ENCODE measurements around the gene ARHGAP6.
"Not testable (repeated sequence)": the region's sequence is repeated elsewhere in the genome, so short reads cannot be mapped to it uniquely, and the experiment has no call there.

The ARHGAP6 gene

DNA sequence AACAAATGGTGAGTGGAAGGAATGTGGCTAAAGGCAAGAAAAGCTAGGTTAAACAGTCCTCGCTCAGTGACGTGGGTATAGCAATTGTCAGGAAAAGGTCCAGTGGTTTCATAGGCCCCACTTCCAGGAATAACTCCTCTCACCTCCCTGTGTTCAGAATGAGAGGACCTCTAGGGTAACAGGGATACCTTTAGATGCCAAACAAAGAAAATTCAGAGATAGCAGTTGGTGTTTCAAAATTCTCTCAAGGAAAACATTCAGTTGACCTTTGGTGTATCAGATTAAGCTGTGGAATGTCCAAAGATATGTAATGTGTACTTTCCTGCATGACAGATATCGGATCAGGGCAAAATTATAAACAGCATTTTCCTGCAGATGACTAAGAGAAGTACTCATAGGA is 155.9 kb downstream of the ARHGAP6 start:
- no peak for DNase-seq

- DNase-seq = no peak
Observed at GRCh38 chrX:11504234-11504633, 161.5 kb downstream of the ARHGAP6 start.

GRCh38 chrX:11499076-11500044 is 166.4 kb downstream of the ARHGAP6 start:
- no peak for DNase-seq

GRCh38 chrX:11491375-11491774 is 174.3 kb downstream of the ARHGAP6 start:
- not testable (repeated sequence) for DNase-seq

GRCh38 chrX:11484290-11484689 is 181.4 kb downstream of the ARHGAP6 start:
- no peak for DNase-seq

- no peak for DNase-seq
Observed at GRCh38 chrX:11481035-11481434, 184.7 kb downstream of the ARHGAP6 start.

- DNase-seq = no peak
Observed at GRCh38 chrX:11480626-11481025, 185.1 kb downstream of the ARHGAP6 start.

GRCh38 chrX:11478911-11479310 is 186.8 kb downstream of the ARHGAP6 start:
- no peak for DNase-seq

DNA sequence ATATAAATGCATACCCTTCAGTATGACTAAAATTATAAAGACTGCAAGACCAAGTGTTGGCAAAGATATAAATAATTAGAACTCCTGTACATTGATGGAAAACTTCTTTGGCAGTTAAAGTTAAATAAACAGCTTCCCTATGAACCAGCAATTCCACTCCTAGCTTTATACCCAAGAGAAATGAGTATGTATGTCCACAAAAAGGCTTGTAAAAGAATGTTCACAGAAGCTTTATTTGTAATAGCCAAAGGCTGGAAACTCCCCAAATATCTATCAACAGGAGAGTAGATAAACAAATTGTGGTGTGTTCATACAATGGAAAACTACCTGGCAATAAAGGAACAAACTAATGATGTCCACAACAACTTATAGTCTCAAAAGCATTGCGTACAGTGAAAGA is 187.7 kb downstream of the ARHGAP6 start:
- DNase-seq = no peak

DNA sequence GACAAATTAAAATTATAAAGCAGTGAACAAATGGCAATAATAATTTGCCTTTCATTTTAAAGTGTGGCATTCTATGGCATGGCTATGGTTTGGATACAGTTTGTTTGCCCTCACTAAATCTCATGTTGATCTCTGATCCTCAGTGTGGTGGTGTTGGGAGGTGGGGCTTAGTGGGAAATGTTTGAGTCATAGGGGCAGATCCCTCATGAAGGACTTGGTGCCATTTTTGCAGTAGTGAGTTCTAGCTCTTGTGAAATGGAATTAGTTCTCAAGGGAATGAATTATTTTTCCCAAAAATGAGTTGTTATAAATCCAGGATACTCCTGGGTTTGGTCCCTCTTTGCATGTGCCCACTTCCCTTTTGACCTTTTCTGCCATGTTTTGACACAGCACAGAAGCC is 191.1 kb downstream of the ARHGAP6 start:
- DNase-seq = no peak

GRCh38 chrX:11474021-11474420 is 191.7 kb downstream of the ARHGAP6 start:
- no peak for DNase-seq

GRCh38 chrX:11472879-11473278 is 192.8 kb downstream of the ARHGAP6 start:
- DNase-seq = no peak

DNA sequence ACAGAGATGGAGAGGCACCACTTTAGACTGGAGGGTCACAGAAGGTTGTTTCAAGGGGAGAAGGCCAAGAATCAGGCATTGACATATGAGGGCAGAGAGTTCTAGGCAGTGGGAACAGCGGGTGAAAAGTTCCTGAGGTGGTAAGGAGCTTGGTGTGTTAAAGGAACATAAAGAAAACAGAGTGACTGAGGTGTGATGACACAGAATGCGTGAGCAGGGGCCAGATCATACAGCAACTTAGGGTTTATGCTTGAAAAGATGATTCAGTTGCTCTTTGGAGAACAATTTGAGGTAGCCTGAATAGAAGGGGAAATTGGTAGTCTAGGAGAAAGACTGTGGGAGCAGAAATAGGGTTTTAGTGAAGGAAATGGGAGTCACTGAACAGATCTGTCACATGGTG is 193.3 kb downstream of the ARHGAP6 start:
- DNase-seq = no peak

DNA sequence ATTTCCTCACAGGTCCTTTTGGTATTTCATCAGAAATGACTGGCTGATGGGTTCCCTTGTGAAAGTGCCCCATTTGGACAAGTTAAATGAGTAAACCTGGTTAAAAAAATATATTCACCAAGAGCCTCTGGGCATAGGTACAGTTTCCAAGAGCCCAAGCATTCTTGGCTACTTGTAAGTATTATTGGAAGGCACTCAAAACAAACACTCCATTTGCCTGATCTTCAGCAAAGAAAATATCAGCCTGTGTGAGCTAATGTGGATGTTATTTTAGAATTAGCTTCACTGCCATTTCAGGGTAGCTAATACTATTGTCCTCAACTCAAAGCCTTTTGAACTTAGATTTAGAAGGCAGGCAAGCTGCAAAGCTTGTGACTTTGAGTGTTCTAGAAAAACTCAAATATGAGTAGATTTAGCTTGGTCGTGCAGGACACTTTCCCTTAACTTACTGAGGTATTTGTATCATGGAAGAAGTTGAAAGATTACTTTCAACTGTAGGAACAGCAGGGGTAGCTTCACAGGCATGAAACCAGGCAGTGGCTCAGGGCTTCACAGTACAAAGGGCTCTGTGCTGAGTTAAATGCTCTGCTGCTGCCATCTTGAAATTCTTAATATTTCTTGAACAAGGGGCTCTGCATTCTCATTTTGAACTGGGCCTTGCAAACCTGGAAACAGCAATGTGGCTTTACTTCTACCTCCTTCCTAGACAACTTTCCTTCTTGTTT is 195.3 kb downstream of the ARHGAP6 start:
- no peak for DNase-seq

GRCh38 chrX:11465648-11466411 is 199.9 kb downstream of the ARHGAP6 start:
- DNase-seq = no peak

DNA sequence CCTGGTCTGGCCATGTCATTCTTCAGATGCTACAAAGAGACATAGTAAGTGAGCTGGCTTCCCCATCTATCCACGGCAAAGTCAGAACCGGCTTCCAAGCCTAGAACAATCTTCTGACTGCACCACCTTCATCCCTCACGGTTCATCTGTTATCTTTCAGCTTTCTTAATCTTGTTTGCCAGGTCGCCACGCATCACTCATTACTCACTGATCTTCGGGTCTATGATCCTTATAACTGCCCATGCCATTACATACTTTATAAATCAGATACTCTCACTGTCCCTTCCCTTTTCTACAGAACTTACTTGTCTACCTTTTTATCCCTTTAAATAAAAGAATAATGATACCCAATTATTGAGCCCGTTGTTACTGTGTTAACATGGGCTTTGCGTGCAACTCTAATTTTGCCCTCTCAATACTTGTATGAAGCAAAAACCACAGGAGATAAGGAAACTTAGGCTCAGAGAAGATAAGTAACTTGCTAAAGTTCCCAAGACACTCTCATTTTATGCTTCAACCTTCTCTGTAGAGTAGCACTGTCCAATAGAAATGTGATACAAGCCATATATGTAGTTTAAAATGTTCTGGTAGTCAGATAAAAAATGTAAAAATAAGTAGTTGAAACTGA is 200.8 kb downstream of the ARHGAP6 start:
- no peak for DNase-seq

- no peak for DNase-seq
Observed at GRCh38 chrX:11464380-11464779, 201.3 kb downstream of the ARHGAP6 start.

GRCh38 chrX:11462648-11463047 is 203.1 kb downstream of the ARHGAP6 start:
- no peak for DNase-seq

GRCh38 chrX:11462136-11462535 is 203.6 kb downstream of the ARHGAP6 start:
- DNase-seq = no peak

- no peak for DNase-seq
Observed at GRCh38 chrX:11461201-11462001, 204.3 kb downstream of the ARHGAP6 start.

- DNase-seq = no peak
Observed at GRCh38 chrX:11460347-11460746, 205.4 kb downstream of the ARHGAP6 start.

DNA sequence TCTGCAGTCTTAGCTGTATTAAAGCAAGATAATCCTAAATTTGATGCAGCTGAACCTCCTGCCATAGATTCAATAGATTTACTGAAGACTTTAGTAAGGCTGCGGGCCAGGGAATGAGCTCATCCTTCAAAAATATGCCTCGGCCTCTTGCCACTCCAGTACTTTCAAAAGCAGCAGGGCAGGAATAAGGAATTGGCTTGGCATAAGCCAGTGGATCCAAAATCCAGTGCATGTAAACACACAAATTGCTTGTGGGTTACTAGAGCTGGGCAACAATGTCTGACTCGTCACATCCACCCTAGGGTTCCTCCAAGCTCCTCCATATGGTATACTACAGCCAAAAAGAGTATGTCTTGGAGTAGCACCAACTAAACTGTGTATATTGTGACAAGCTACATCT is 207.6 kb downstream of the ARHGAP6 start:
- DNase-seq = no peak
